ENCODE measurements around the gene C1orf159. TPM values are rescaled to one million over a fixed set of nuclear protein-coding genes. Genes with fewer than 3 reads are reported as not detected.
A peak's percentile ranks its signal among the peaks of the same experiment; 100 is the strongest.

C1orf159 gene
- total and polyA plus RNA-seq, 9 of the 15 experiments (the other 6 are each of a cell fraction or from before 2014, with no cell fraction given), result 0.28 to 54.9 (median 10.6) TPM

GRCh38 chr1:1058921-1059493 is 56.9 kb downstream of the C1orf159 start (continued):
- 0 out of 2 replicates have a peak, but pooled peaks have one; percentile 20 for TF ChIP-seq CAMTA2 (CRISPR knock-in tag; conservative IDR thresholded peaks at IDR 0.05)
- TF ChIP-seq HOMEZ (CRISPR knock-in tag; IDR thresholded peaks at IDR 0.05), result no peak
- TF ChIP-seq CHD1 (IDR thresholded peaks at IDR 0.05; ENCODE audit: low read length), result no peak
- TF ChIP-seq CBFA2T3 (IDR thresholded peaks at IDR 0.05), result no peak
- no peak for TF ChIP-seq NCOA1 (IDR thresholded peaks at IDR 0.05; ENCODE audit: low read depth)
- TF ChIP-seq ATF7 (IDR thresholded peaks at IDR 0.05), result no peak
- TF ChIP-seq, protein P1, sequence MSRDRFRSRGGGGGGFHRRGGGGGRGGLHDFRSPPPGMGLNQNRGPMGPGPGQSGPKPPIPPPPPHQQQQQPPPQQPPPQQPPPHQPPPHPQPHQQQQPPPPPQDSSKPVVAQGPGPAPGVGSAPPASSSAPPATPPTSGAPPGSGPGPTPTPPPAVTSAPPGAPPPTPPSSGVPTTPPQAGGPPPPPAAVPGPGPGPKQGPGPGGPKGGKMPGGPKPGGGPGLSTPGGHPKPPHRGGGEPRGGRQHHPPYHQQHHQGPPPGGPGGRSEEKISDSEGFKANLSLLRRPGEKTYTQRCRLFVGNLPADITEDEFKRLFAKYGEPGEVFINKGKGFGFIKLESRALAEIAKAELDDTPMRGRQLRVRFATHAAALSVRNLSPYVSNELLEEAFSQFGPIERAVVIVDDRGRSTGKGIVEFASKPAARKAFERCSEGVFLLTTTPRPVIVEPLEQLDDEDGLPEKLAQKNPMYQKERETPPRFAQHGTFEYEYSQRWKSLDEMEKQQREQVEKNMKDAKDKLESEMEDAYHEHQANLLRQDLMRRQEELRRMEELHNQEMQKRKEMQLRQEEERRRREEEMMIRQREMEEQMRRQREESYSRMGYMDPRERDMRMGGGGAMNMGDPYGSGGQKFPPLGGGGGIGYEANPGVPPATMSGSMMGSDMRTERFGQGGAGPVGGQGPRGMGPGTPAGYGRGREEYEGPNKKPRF (IDR thresholded peaks at IDR 0.05; ENCODE audit: low read depth, low read length), result no peak
- TF ChIP-seq PCBP2 (IDR thresholded peaks at IDR 0.05; ENCODE audit: low read depth, low read length, poor library complexity, severe bottlenecking), result no peak
- TF ChIP-seq GABPA (tag; conservative IDR thresholded peaks at IDR 0.05; ENCODE audit: low read depth), result peak; percentile 53; the same call in 1 of the 2 replicates
- TF ChIP-seq CCNT2 (IDR thresholded peaks at IDR 0.05; ENCODE audit: borderline replicate concordance, extremely low read depth, insufficient read length, low read depth, low read length), result no peak
- no peak for TF ChIP-seq ZNF311 (CRISPR knock-in tag; IDR thresholded peaks at IDR 0.05)
- no peak for TF ChIP-seq ATF3 (IDR thresholded peaks at IDR 0.05)
- TF ChIP-seq ATF3 (CRISPR knock-in tag; conservative IDR thresholded peaks at IDR 0.05), result no peak
- TF ChIP-seq BCLAF1 (IDR thresholded peaks at IDR 0.05; ENCODE audit: borderline replicate concordance in 1 of 2, control insufficient read depth in 1 of 2, low read depth in 2 of 2, low read length in 1 of 2), result no peak
- peak; percentile 58 for TF ChIP-seq PHF20 (IDR thresholded peaks at IDR 0.05; ENCODE audit: partially characterized antibody)
- no peak for TF ChIP-seq ZNF431 (CRISPR knock-in tag; IDR thresholded peaks at IDR 0.05)
